ENCODE measurements around the gene GSK3A. TPM values are rescaled to one million over a fixed set of nuclear protein-coding genes. Genes with fewer than 3 reads are reported as not detected.
A peak's percentile ranks its signal among the peaks of the same experiment; 100 is the strongest.

The GSK3A gene
- total RNA-seq, 2 experiments from 2014 or later: 48.2 to 49.0 TPM

DNA sequence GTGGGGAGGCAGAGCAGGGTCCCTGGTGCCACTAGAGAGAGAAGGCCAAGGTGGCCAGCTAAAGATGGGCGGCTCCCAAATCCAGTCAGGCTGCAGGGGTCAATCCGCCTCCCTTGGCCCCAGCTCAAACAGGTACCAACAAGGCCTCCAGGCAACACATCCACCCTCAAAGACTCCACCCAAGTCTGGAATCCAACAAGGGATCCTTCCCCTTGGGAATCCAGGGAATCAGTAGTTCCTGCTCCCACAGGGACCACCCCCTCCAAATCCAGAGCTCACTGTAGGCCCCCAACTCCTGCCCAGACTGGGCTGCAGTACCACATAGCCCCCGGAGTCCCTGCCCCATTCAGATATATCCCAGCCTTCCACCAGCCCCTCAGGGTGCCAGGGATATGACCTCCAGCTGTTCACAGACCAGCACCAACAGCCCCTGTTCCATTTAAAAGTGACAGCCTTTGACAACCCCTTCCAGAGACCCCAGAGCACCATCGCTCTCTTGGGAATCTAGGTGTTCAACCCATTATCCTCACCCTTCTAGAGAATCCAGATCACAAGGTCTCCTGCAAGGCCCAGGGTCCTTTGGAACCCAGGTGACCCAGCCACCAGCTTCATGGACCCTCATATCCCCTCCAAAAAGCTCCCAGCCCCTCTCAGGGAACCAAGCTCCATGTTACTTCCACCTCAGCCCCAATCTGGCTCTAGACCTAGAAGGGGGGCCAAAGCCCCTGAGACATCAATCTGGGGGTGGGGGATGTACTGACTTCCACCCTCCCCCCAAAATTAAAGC, 9.4 kb upstream of the GSK3A start:
- CTCF ChIA-PET: interaction anchor here (1.0 to 3.6 kb wide), 3 partner anchors 19 to 119 kb away, joined by 3 to 22 read pairs (median 3); no protein-coding TSS in a partner anchor
- H3K4me1 Mint-ChIP-seq (ENCODE audit: low read depth): peaks cover 35% of the 10 kb centered on the region
- POLR2A ChIA-PET: interaction anchor here (0.8 to 1.7 kb wide), 6 partner anchors 8 to 31 kb away, joined by 3 to 7 read pairs (median 4); partner anchors contain the start of gene ZNF526
- DNase-seq: no peak
- H3K4me3 Mint-ChIP-seq: peak overlapping the region; percentile 84
- peak overlapping the region; percentile 83 for H3K27ac Mint-ChIP-seq
- no peaks in the 10 kb centered on the region for H3K9me3 Mint-ChIP-seq (ENCODE audit: insufficient read depth)
- peaks cover 7% of the 10 kb centered on the region for H3K27me3 Mint-ChIP-seq (ENCODE audit: low read depth)
- H3K36me3 Mint-ChIP-seq (ENCODE audit: low read depth): peaks cover 12% of the 10 kb centered on the region
- ATAC-seq: no peak

DNA sequence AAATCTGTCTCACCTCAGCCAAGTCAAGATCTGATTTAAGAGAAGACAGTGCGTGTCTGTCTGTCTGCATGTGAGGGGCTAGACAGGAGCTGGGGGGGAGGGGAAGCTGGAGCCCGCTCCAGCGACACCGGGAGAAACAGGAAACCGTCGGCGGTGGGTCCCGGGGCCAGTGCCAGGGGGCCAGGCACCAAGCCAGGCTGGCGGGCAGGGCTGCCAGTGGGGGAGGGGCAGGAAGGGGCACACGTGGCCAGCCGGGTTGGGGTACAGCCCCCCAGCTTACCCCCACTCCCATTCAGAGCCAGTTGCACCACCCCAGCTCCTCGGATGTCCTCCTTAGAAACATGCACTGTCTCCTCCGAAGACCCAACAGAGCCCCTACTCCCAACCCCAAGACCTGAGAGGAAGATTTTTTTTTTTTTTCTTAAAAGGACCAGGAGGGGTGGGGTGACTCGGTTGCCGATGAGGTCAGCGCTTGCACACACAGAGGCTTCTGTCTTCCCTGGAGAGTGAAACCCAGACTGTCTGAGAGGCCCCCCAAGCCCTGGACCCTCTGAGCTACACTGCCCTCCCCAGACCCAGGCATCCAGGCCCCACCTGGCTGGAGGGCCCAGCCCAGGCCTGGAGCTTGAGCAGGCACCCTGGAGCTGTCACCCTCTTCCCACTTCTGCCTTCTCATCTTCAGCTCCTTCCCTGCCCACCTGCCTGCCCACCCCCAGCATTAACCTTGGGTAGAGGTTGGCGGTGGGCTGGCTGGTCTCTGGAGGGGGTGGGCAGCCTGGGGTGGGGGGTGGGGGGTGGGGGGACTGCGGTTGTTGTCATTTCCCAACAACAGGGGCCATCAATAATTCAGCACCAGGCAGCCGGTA, 8.5 kb upstream of the GSK3A start:
- Mint-ChIP-seq H3K4me1 (ENCODE audit: low read depth) (peaks cover 35% of the 10 kb centered on the region), H3K27ac (peak overlapping the region; percentile 83), H3K36me3 (ENCODE audit: low read depth) (peaks cover 12% of the 10 kb centered on the region), H3K9me3 (ENCODE audit: insufficient read depth) (no peaks in the 10 kb centered on the region), H3K4me3 (peak overlapping the region; percentile 28), H3K27me3 (ENCODE audit: low read depth) (peaks cover 1% of the 10 kb centered on the region)
- ChIA-PET CTCF (interaction anchor here (1.0 to 3.6 kb wide), 4 partner anchors 20 to 142 kb away, joined by 3 to 22 read pairs (median 4); no protein-coding TSS in a partner anchor), POLR2A (interaction anchor here (0.6 to 1.4 kb wide), 6 partner anchors 20 to 155 kb away, joined by 3 to 7 read pairs (median 3); partner anchors contain the start of gene POU2F2)
- DNase-seq (peak; percentile 59), ATAC-seq (no peak)

DNA sequence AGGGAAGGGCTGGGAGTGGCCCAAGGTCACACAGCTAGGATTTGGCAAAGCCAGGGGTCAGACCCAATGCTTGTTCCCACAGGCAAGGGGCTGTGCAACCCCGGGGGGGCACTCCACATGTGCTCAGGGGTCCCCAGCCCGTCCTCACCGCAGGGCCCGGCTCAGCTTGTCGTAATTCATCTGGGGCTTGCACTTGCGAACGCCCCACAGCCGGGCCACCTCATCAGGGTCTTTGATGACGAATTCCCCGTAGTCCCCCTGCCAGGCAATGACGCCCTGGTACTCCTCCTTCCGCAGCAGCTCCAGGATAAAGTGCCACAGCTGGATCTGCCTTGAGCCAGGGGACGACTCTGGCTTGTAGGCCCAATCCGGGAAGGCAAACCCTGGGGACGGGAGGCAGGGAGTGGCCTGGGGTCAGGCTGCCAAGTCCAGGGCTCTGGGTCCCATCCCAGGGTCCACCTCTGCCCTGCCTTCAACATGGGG, 7.8 kb upstream of the GSK3A start:
- CTCF ChIA-PET: interaction anchor here (1.2 to 3.6 kb wide), 3 partner anchors 29 to 141 kb away, joined by 3 to 22 read pairs (median 4); no protein-coding TSS in a partner anchor

DNA sequence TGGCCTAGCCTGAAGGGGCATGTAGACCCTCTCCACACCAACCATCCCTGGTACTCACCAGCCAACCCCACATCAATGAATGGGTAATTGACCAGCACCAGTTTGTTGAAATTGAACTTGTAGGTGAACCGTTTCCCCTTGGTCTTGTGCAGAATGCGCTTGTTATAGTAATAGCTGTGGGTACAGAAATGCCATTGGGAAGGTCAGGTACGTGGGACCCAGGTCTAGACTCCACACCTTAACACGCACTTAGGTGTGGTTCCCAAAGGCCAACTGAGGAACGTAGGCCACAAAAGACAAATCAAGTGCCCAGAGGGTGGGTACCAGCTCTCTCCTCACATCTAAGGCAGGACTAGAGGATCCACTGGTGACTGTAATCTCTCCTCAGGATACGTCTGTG, 7.4 kb upstream of the GSK3A start:
- Mint-ChIP-seq H3K36me3 (ENCODE audit: low read depth) (peaks cover 12% of the 10 kb centered on the region), H3K27me3 (ENCODE audit: low read depth) (no peaks in the 10 kb centered on the region), H3K9me3 (ENCODE audit: insufficient read depth) (no peaks in the 10 kb centered on the region), H3K4me3 (no peak overlapping the region), H3K4me1 (ENCODE audit: low read depth) (peaks cover 44% of the 10 kb centered on the region), H3K27ac (peak overlapping the region; percentile 73)
- ATAC-seq (no peak), DNase-seq (no peak)
- CTCF ChIA-PET: interaction anchor here (1.2 to 3.6 kb wide), 3 partner anchors 30 to 141 kb away, joined by 3 to 22 read pairs (median 4); no protein-coding TSS in a partner anchor
- POLR2A ChIA-PET: interaction anchor here (1.0 to 1.2 kb wide), 2 partner anchors 20 to 33 kb away, joined by 3 to 4 read pairs; no protein-coding TSS in a partner anchor

More for the DNA sequence above, 7.8 kb upstream of the GSK3A start:
- Mint-ChIP-seq H3K4me3 (no peak overlapping the region), H3K27me3 (ENCODE audit: low read depth) (no peaks in the 10 kb centered on the region), H3K36me3 (ENCODE audit: low read depth) (peaks cover 12% of the 10 kb centered on the region), H3K27ac (peak overlapping the region; percentile 73), H3K9me3 (ENCODE audit: insufficient read depth) (no peaks in the 10 kb centered on the region), H3K4me1 (ENCODE audit: low read depth) (peaks cover 40% of the 10 kb centered on the region)
- ATAC-seq (no peak), DNase-seq (no peak)
- POLR2A ChIA-PET: interaction anchor here (0.6 to 1.4 kb wide), 7 partner anchors 20 to 154 kb away, joined by 3 to 7 read pairs (median 3); partner anchors contain the start of gene POU2F2

DNA sequence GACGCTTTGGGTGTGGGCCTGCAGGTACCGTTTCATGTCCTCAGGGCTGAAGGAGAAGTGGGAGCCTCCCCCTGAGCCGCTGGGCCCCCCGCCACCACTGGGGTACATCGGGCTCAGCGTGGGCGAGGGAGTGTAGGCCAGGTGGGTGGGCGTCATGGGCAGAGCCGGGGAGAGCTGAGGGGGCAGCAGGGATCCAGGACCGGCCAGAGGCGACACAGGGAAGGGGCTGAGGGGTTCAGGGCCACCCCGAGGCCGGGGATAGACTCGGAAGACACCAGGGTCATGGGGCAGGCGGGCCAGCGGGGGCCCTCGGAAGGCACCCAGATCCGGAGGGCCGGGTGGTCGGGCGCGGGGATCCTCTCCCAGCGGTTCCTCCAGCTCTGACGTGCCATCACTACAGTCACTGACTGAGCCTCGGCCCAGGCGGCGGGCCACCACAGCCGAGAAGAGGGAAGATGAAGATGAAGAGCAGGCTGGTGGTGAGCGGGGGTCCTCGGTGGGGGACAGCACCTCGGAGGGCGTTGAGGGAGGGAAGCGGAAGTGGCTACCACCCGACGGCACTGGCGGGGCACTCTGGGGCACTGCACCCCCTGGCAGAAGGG, 6.8 kb upstream of the GSK3A start:
- ChIA-PET POLR2A (interaction anchor here (1.0 to 1.2 kb wide), 2 partner anchors 21 to 33 kb away, joined by 3 to 4 read pairs; no protein-coding TSS in a partner anchor), CTCF (interaction anchor here (1.2 to 9.0 kb wide), 3 partner anchors 30 to 116 kb away, joined by 3 to 113 read pairs (median 22); no protein-coding TSS in a partner anchor)
- peaks cover 12% of the 10 kb centered on the region for H3K36me3 Mint-ChIP-seq (ENCODE audit: low read depth)
- ATAC-seq (no peak), DNase-seq (no peak)
- no peaks in the 10 kb centered on the region for H3K9me3 Mint-ChIP-seq (ENCODE audit: insufficient read depth)
- H3K27ac Mint-ChIP-seq: peak overlapping the region; percentile 69
- H3K4me1 Mint-ChIP-seq (ENCODE audit: low read depth): peaks cover 48% of the 10 kb centered on the region
- no peaks in the 10 kb centered on the region for H3K27me3 Mint-ChIP-seq (ENCODE audit: low read depth)
- no peak overlapping the region for H3K4me3 Mint-ChIP-seq

DNA sequence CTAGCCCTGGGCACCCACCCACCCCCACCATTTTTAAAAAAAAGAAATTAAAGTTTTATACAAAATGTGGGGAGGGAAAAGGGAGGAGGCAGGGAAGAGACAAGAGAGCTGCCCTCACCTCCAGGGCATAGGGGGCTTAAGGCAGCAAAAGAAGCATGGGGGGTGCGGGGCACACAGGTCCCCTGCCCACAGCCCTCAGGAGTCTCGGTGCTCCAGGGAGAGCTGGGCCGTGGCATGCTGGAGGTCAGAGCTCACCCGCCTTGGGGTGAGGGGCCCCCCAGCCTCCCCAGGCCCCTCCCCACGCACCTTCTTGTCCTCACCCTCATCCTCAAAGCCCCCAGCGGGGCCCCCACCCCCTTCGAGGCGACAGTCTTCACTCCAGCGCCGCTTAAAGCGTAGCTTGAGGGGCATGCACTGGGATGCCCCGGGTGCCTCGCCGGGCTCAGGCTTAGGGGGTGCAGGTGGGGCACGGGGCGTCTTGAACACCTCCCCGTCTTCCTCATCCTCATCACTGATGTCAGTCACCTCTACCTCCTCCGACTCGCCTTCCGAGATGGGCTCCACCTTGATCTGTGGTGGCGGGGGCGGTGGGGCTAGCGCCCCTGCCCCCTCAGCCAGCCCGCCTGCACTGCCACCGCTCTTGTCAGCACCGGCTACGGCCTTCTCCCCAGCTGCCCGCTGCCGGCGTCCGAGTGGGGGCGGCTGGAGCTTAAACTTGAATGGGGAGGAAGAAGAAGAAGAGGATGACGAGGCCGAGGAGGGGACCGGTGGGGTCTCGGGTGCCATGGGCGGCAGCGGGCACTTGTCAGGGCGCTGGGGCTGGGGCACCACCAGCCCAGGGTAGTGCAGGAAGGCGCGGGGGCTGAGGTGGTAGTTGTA, 6.1 kb upstream of the GSK3A start:
- POLR2A ChIA-PET: interaction anchor here (1.2 kb wide), 1 partner anchor 22 kb away, joined by 4 read pairs; no protein-coding TSS in a partner anchor
- DNase-seq (no peak), ATAC-seq (no peak)
- Mint-ChIP-seq H3K4me3 (no peak overlapping the region), H3K9me3 (ENCODE audit: insufficient read depth) (no peaks in the 10 kb centered on the region), H3K4me1 (ENCODE audit: low read depth) (peaks cover 51% of the 10 kb centered on the region), H3K27me3 (ENCODE audit: low read depth) (no peaks in the 10 kb centered on the region), H3K27ac (peak overlapping the region; percentile 69), H3K36me3 (ENCODE audit: low read depth) (peaks cover 12% of the 10 kb centered on the region)
- CTCF ChIA-PET: interaction anchor here (9.0 kb wide), 1 partner anchor 31 kb away, joined by 113 read pairs; no protein-coding TSS in a partner anchor

DNA sequence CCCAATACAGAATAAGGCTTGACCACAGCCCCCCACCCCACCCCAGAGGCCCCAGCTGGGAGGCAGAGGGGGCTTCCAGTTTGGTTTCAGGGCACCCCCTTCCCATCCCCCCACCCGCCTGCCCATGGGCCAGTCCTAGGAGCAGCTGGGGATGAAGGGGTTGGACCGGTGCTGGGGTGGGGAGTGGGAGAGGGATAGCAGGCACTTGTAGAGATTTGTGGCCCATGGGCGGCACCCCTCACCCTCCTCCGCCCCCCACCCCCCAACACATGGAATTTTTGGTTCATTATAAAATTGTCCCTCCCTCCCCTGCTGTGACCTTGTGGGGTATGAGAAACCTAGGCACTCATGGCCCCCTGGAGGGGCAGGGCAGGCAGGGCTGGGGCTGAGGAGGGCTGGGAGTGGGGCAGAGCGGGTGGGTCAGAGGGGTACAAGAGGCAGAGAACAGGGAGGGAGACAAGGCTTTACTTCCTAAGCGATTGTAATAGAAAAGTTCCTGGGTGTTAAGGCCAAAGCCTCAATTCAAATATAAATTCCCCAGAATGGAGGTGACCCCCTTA, 5.3 kb upstream of the GSK3A start:
- H3K4me3 Mint-ChIP-seq: no peak overlapping the region
- ATAC-seq (no peak), DNase-seq (no peak)
- no peaks in the 10 kb centered on the region for H3K9me3 Mint-ChIP-seq (ENCODE audit: insufficient read depth)
- CTCF ChIA-PET: interaction anchor here (2.0 to 9.0 kb wide), 2 partner anchors 32 to 115 kb away, joined by 8 to 113 read pairs; partner anchors contain the start of gene POU2F2
- H3K27ac Mint-ChIP-seq: no peak overlapping the region
- H3K36me3 Mint-ChIP-seq (ENCODE audit: low read depth): peaks cover 9% of the 10 kb centered on the region
- H3K4me1 Mint-ChIP-seq (ENCODE audit: low read depth): peaks cover 52% of the 10 kb centered on the region
- H3K27me3 Mint-ChIP-seq (ENCODE audit: low read depth): no peaks in the 10 kb centered on the region
- POLR2A ChIA-PET: no interaction called here

DNA sequence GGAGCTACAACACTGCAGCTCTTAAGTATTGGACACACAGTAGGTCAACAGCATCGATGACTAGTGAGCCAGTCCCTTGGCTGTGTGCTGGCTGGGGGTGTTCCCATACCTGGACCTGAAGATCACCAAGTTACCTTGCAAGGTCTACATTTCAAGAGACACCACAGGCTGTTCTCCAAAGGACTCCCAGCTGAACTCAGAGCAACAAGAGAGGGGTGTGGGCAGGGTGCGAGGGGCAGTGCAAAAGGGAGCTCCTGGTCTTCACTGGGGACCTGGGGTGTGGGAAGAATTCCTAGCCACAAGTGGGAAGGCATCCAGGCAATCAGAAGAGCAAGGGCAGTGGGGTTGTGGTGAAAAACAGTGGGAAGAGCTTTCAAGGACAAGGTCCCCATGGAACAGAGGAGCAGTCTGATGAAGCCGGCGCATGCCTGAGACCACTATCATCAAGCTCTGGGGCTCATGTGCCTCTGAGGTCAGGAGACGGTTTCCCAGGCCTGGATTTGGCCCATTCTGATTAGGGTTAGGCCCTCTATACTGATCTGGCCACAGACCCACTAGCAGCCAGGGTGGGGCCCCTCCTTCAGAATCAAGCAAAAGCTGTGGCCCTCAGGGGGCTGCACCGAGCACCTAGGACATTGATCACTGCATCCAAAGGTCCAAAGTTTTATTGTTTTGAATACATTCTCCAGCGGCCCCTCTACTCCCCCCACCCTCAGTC, 4.7 kb upstream of the GSK3A start:
- no peak overlapping the region for H3K4me3 Mint-ChIP-seq
- peaks cover 7% of the 10 kb centered on the region for H3K36me3 Mint-ChIP-seq (ENCODE audit: low read depth)
- no peaks in the 10 kb centered on the region for H3K27me3 Mint-ChIP-seq (ENCODE audit: low read depth)
- H3K4me1 Mint-ChIP-seq (ENCODE audit: low read depth): peaks cover 45% of the 10 kb centered on the region
- ATAC-seq (no peak), DNase-seq (no peak)
- CTCF ChIA-PET: interaction anchor here (0.7 to 9.0 kb wide), 4 partner anchors 23 to 139 kb away, joined by 3 to 113 read pairs (median 6); partner anchors contain the start of gene POU2F2
- POLR2A ChIA-PET: interaction anchor here (0.9 to 1.8 kb wide), 2 partner anchors 23 to 30 kb away, joined by 4 to 7 read pairs; partner anchors contain the start of gene DEDD2
- H3K27ac Mint-ChIP-seq: peak overlapping the region; percentile 39
- H3K9me3 Mint-ChIP-seq (ENCODE audit: insufficient read depth): no peaks in the 10 kb centered on the region

DNA sequence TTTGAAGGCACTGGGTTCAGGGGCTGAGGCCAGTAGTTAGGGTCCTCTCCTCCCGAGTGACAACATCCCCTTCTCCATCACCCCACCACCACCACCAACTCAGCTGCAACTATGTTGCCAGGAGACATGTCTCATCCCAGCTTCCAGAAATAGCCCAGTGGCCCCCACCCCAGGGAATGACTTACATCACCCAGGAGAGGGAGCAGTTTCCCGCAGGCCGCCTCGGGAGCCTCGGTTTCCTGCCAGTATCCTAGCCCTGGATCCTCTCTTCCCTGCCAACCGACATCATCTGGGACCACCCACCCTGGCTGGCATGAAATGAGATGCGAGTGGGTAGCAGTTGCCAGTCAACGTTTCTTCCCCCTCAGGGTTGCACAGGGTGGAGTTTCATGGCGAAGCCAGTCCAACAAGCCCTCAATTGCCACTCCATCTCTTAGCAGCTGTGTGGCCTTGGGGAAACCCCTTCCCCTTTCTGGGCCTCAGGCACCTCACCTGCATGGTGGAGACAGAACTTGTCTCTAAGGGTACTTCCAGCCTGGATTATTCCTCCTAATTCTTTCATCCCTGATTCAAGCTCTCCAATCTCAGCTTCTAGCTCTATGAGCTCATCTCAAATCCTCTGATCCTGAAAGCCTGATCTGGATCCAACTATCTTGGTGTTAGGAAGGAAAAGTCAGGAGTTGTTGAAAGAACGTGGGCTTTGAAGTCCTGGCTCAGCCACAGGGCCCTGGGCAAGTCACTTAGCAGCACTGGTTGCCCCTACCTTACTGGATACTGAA, 3.9 kb upstream of the GSK3A start:
- Mint-ChIP-seq H3K36me3 (ENCODE audit: low read depth) (peaks cover 7% of the 10 kb centered on the region), H3K4me1 (ENCODE audit: low read depth) (peaks cover 41% of the 10 kb centered on the region), H3K9me3 (ENCODE audit: insufficient read depth) (no peaks in the 10 kb centered on the region), H3K27ac (peak overlapping the region; percentile 39), H3K27me3 (ENCODE audit: low read depth) (no peaks in the 10 kb centered on the region), H3K4me3 (no peak overlapping the region)
- DNase-seq (no peak), ATAC-seq (no peak)
- ChIA-PET CTCF (interaction anchor here (0.7 to 9.0 kb wide), 9 partner anchors 21 to 138 kb away, joined by 3 to 113 read pairs (median 5); partner anchors contain the start of gene POU2F2), POLR2A (interaction anchor here (0.9 to 1.8 kb wide), 2 partner anchors 24 to 29 kb away, joined by 4 to 7 read pairs; partner anchors contain the start of gene DEDD2)
